ENCODE results near the gene NAA10.
A peak's percentile ranks its signal among the peaks of the same experiment; 100 is the strongest.
"Not testable (repeated sequence)": the region's sequence is repeated elsewhere in the genome, so short reads cannot be mapped to it uniquely, and the experiment has no call there.

The NAA10 gene

GRCh38 chrX:153934762-153935325 lies at the start of gene NAA10:
Gene NAA10 (minus strand): TSS chrX:153935037. CDS start chrX:153934904, 133 bp downstream.
- DNase-seq (ENCODE audit: low read depth in 3 of 3, low spot score in 1 of 3), result no peak

GRCh38 chrX:153983321-153983801 lies 48.5 kb upstream of the NAA10 start:
- DNase-seq (ENCODE audit: low read depth in 3 of 3, low spot score in 1 of 3), result no peak

- DNase-seq (ENCODE audit: low read depth in 3 of 3, low spot score in 1 of 3), result peak in 1 of 3 donors; percentile 35
Observed at GRCh38 chrX:153981771-153982533, 47.1 kb upstream of the NAA10 start.

- DNase-seq (ENCODE audit: low read depth in 3 of 3, low spot score in 1 of 3), result no peak
Observed at GRCh38 chrX:153981231-153981630, 46.4 kb upstream of the NAA10 start.

- not testable (repeated sequence) for DNase-seq (ENCODE audit: low read depth in 3 of 3, low spot score in 1 of 3)
Observed at GRCh38 chrX:153980394-153980793, 45.6 kb upstream of the NAA10 start.

GRCh38 chrX:153974726-153975286 lies 40.0 kb upstream of the NAA10 start:
- no peak for DNase-seq (ENCODE audit: low read depth in 3 of 3, low spot score in 1 of 3)

GRCh38 chrX:153974003-153974725 lies 39.3 kb upstream of the NAA10 start:
- DNase-seq (ENCODE audit: low read depth in 3 of 3, low spot score in 1 of 3), result no peak

GRCh38 chrX:153973127-153974002 lies 38.5 kb upstream of the NAA10 start:
- no peak for DNase-seq (ENCODE audit: low read depth in 3 of 3, low spot score in 1 of 3)

GRCh38 chrX:153972368-153973126 lies 37.7 kb upstream of the NAA10 start, which contains the start of gene TMEM187:
Gene TMEM187 (plus strand): TSS chrX:153972754. CDS start chrX:153982063, 9,309 bp downstream.
- DNase-seq (ENCODE audit: low read depth in 3 of 3, low spot score in 1 of 3), result peak; percentile 62 to 74 (median 73)

- DNase-seq (ENCODE audit: low read depth in 3 of 3, low spot score in 1 of 3), result peak; percentile 75 to 89 (median 81)
Observed at GRCh38 chrX:153971450-153972367, 36.9 kb upstream of the NAA10 start, which contains the start of gene HCFC1. Gene HCFC1 (minus strand): TSS chrX:153971818. CDS start chrX:153970840, 978 bp downstream.

- DNase-seq (ENCODE audit: low read depth in 3 of 3, low spot score in 1 of 3), result peak; percentile 66 to 84 (median 70)
Observed at GRCh38 chrX:153971124-153971449, 36.2 kb upstream of the NAA10 start.

- DNase-seq (ENCODE audit: low read depth in 3 of 3, low spot score in 1 of 3), result no peak
Observed at GRCh38 chrX:153970357-153971123, 35.7 kb upstream of the NAA10 start.

GRCh38 chrX:153969904-153970356 lies 35.1 kb upstream of the NAA10 start:
- no peak for DNase-seq (ENCODE audit: low read depth in 3 of 3, low spot score in 1 of 3)

- no peak for DNase-seq (ENCODE audit: low read depth in 3 of 3, low spot score in 1 of 3)
Observed at GRCh38 chrX:153969125-153969903, 34.5 kb upstream of the NAA10 start.

- no peak for DNase-seq (ENCODE audit: low read depth in 3 of 3, low spot score in 1 of 3)
Observed at GRCh38 chrX:153968754-153969124, 33.9 kb upstream of the NAA10 start.

- no peak for DNase-seq (ENCODE audit: low read depth in 3 of 3, low spot score in 1 of 3)
Observed at GRCh38 chrX:153968255-153968654, 33.4 kb upstream of the NAA10 start.
